ENCODE results near the gene GSG1L.

The GSG1L gene

DNA sequence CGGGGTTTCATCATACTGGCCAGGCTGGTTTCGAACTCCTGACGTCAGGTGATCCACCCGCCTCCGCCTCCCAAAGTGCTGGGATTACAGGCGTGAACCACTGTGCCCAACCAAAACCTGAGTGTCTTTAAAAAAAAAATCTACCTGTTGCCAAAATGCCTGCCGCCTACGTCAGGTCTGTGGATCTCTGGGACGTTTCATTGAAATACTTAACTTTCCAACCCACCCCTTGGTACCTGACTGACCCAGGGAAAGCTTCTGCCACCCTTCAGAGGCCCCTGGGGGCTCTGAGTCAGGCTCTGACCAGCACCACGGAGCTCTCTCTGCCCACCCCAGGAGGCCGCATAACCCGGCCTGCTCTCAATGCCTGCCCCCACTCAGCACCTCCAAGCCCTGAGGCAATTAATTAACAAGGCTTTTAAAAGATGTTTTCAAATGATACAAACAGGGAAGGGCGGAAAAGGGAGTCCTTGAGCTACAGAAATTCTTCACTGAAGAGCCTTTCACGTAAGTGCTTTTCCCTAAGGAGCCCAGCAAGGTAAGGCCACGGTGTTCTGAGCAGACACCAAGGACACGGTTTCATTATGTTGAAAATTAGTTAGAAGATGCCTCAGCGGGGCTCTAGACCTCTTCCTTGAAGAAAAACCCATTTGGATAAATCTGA is 29.3 kb upstream of the GSG1L start:
- in situ Hi-C loops (cut with HindIII; ENCODE audit: low sequenced_read_pairs) = no loop called here

DNA sequence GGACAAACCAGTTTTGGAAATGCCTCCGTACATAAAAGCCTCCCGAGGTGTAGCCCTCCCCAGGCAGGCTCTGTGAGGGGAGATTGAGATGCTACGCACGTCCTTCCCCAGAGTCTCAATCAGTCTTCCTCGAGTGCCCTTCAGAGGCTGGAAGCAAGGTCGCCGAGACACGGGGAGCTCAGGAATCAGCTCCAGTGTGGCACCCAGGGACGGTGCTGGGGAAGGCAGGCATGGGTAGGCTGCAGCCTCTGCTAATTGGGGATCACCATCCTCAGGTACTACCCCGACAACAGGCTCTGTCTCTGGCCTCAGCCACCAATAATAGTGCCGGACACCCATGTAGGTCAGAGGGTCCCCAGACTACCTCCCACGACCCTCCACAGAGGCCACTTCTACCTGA is 28.1 kb upstream of the GSG1L start:
- in situ Hi-C loops (cut with HindIII; ENCODE audit: low sequenced_read_pairs) = no loop called here

DNA sequence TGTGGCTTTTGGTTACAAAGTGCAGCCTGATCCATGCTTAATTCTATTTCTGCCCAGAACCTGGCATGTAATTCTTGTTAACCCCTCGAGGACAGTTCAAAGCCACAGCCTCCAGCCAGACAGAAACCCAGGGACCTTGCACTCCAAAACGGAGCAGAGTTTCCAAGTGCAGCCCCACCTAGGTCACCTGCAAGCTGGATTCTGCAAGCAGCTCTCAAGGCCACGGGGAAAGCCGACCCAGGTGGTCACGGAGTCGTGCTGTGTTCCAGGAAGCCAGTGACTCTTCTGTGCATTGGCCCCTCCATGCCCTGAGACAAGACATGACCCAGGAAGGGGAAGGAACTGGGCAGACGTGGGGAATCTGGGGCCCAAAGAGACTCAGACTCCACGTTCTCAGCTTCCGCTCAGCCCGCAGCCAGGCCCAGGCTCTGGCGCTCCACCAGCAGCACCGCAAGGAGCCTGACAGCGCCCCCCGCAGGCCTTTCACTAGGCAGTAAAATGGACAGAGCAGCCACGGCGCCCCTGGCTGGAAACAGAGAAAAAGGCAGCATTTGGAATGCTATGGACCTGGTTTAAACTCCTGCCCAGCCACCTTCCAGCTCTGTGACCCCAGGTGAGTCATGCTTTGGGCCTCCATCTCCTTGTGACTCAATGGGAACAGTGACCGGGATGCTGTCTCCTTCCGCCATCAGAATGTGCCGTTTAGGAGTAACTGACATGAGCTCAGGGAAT is 27.3 kb upstream of the GSG1L start:
- in situ Hi-C loops (cut with HindIII; ENCODE audit: low sequenced_read_pairs) = no loop called here

DNA sequence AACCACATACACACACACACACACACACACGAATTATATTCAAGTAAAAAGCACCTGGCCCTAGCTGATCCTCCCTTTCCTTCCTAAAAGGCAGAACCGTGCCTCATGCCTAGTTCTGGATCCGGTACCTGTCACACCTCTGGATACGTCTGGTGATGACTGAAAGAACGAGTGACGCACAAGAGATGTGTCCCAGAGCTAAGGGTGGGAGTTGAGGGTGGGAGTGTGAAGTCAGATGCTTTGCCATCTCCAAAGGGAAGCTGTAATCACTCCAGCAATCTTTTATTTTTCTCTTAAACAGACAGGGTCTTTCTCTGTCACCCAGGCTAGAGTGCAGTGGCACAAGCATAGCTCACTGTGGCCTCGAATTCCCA is 26.5 kb upstream of the GSG1L start:
- in situ Hi-C loops (cut with HindIII; ENCODE audit: low sequenced_read_pairs) = no loop called here

DNA sequence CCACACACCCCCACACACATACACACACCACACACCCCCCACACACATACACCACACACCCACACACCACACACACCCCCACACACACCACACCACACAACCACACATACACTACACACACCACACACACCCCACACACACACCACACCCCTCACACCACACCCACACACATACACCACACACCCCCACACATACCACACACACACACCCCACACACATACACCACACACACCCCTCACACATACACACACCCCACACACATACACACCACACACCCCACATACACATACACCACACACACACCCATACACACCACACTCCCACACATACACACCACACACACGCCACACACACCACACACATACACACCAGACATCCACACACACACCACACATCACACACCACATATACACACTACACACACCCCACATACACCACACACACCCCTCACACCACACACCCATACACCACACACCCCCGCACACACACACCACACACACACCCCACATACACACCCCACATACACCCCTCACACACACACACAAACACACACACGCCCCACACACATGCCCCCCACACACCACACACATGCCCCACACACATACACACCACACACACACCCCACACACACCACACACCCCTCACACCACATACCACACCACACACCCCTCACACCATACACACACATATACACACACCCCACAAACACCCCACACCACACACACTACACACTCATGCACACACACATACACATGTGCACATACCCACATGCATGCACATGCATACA is 25.9 kb upstream of the GSG1L start:
- in situ Hi-C loops (cut with HindIII; ENCODE audit: low sequenced_read_pairs) = no loop called here

DNA sequence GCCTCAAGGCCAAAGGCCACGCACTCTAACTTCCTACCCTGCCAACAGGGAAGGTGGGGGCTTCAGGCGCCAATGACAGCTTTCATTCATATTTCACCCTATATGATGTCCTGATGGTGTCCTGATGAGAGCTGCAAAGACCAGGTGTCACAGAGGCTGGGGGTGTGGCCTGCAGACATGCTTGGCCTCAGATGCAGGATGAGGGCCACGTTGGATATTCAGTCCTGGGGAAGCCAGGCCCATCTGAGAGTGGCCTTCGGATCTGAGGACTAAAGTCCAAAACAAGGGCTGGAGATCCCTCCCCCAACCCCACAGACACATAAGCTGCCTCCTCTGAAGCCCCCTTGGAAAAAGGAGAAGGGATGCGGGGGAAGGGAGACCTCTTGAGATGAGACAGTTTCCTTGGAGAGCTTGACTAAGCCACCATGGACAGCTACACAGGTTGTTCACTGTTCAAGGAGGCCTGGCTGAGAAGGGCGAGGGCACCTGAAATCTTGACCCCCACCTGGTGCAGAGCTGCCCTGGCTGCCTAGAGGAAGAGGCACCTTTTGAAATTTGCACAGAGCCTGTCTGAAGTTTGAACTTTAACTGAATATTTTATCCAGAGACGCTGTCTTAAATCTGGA is 24.3 kb upstream of the GSG1L start:
- in situ Hi-C loops (cut with HindIII; ENCODE audit: low sequenced_read_pairs) = no loop called here

DNA sequence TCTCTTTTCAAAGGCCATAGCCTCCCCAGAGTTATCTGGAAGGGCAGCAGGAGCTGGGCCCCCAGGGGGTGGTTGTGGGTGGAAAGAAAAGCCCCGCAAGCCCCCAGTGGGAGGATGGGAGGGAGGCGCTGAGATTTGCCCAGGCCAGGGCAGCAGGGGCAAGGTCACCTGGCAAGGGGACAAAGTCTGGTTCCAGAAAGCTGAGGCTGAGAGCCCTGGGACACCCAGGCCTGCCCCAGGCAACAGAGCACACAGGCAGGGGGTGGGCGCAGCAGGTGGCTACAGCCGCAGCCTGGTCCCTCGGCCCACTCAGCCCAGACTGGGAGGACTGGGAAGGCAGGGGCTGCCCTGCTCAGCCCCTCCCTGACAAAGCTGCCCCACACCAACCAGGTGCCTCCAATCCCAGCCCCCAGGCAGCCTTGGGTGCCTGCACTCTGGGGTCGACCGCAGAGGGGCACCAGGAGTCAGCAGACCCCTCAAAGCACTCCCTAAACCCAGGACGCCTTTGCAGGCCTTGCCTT is 23.7 kb upstream of the GSG1L start:
- in situ Hi-C loops (cut with HindIII; ENCODE audit: low sequenced_read_pairs) = no loop called here

DNA sequence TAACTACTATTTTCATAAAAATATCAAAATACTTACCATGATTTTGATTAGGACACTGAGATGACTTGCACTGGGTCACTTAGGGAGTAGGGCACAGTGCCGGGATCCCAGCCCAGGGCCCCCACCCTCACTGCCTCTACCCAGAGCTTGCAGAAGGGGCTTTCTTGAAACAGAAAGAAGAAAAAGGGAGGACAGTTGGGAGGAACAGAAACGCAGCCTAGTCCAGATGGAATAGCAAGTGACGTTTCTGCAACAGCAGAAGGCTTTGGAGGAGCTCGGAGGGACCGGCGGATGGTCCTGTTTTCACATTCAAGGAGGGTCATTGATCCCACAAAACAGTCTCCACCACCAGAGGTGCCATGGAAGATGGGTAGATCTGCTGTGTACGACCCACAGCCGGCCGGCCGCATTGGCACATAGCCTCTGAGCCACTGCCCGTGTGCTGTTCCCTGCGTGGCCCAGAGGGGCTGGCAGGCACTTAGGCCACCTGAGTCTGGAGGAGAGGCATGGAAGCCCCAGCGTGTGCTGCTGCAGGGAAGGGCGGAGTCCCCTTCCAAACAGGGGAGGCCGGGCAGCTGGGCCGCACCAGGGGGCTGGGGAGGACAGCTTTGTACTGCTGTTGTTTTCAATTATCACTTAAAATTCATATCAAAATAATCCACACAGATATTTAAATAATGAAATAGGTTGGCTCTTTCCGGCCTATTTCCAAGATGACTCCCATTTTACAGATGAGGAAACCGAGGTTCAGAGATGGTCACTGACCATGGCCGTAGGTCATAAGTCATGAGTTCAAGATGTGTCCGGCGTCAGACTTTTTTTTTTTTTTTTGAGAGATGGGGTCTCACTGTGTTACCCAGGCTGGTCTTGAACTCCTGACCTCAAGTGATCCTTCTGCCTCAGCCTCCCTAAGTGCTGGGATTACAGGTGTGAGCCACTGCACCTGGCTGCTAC is 22.9 kb upstream of the GSG1L start:
- in situ Hi-C loops (cut with HindIII; ENCODE audit: low sequenced_read_pairs) = no loop called here

DNA sequence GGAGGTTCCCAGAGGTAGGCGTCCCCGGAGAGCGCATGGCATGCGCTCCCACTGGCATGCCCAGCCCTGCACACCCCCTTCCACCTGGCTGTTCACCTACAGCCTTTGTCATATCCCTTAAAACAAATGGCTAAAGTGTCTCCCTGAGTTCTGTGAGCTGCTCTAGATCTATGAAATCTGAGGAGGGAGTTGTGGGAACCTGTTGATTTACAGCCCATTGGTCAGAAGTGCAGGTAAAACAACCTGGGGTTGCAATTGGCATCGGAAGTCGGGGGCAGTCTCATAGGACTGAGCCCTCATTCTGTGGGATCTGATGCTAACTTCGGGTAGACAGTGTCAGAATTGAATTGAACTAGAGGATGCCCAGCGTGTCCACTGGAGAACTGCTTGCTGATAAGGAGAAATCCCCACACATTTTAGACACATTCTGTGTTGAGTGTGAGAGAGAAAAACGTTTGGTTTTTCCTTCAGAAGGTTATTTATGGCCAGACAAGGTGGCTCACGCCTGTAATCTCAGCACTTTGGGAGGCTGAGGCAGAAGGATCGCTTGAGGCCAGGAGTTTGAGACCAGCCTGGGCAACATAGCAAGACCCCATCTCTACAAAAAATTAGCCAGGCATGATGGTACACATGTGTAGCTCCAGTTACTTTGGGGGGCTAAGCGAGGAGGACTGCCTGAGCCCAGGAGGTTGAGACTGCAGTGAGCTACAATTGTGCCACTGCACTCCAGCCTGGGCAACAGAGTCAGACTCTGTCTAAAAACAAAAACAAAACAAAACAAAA is 22.1 kb upstream of the GSG1L start:
- in situ Hi-C loops (cut with HindIII; ENCODE audit: low sequenced_read_pairs) = no loop called here

DNA sequence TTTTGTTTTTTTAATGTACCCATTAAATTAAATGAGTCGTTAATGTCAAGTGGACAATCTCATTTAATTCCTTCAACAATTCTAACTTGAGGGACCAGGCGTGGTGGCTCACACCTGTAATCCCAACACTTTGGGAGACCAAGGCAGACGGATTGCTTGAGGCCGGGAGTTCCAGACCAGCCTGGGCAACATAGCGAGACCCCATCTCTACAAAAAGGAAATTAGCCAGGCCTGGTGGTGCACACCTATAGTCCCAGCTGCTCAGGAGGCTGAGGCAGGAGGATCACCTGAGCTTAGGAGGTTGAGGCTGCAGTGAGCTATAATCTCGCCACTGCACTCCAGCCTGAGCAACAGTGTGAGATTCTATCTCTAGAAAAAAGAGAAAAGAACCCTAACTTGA is 20.7 kb upstream of the GSG1L start:
- in situ Hi-C loops (cut with HindIII; ENCODE audit: low sequenced_read_pairs) = no loop called here

DNA sequence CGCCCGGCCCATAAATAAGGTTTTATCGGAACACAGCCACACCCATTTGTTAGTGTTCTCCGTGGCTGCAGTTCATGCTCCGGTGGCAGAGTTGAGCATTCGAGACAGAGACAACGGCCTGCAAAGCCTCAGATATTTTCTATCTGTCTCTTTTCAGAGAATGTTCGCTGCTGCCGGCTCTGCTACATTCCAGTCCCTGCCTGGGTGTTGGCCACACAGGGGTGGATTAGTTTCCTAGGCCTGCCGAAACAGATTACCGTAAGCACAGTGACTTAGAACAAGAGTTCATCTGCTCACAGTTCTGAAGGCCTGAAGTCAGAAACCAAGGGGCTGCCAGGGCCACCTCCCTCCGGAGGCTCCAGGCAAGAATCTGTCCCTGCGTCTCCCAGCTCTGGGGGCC is 19.1 kb upstream of the GSG1L start:
- in situ Hi-C loops (cut with HindIII; ENCODE audit: low sequenced_read_pairs) = no loop called here

DNA sequence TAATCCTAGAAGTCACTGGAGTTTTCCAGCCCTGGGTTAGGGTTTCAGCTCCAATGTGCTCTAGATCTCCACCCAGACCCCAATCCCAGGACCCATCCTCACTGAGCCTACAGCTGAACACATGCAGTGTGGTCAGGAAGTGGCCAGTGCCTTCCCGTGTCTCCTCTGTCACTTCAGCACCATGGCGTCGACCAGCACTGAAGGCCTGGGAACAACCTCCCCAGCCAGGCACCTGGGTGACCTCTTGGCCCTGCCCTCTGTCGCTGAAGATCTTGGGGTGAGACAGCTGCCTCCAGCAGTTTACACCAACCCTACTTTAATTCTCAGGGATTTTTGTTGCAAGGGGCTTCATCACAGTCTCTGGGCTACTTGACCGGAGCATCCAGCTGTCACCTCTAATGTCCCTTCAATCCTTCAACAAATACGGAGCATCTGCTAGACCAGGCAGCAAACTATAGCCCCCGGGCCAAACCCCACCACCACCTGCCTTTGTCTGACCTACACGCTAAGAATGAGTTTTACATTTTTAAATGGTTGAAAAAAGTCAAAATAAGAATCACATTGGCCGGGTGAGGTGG is 18.0 kb upstream of the GSG1L start:
- in situ Hi-C loops (cut with HindIII; ENCODE audit: low sequenced_read_pairs) = no loop called here

DNA sequence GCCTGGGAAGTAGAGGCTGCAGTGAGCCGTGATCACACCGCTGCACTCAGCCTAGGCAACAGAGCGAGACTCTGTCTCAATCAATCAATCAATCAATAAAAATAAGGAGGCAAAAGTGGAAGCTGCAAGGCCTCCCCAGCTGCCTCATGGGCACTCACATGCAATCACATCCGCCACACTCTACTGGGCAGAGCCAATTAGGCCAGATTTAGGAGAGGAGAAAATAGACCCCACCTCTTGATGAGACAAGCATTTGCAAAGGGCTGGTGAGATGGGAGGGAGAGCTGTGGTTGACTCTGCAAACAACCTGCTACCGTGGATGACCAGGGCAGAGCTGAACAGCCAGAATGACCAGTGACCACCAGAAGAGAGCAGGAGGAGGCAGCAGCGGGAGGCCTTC is 14.7 kb upstream of the GSG1L start:
- in situ Hi-C loops (cut with HindIII; ENCODE audit: low sequenced_read_pairs) = loop anchor here (10.0 kb wide), 1 partner anchor 93 kb away; no protein-coding TSS in a partner anchor

DNA sequence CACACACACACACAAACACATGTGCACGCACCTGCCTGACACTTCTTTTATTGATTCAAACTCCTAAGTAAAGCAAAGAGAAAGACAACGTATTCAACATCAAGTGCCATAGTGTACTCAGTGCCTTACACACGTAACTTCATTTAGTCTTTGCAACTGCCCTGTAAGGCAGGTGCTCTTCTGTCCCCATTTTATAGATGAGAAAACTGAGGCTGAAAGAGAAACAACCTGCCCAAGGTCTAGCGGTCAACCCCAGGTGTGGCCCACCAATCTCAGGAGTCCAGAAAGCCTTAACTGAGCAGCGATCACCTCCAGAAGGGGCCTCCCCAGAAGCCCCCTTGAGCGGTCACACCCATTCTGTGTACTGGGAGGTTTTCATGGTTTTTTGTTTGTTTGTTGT is 10.3 kb upstream of the GSG1L start:
- in situ Hi-C loops (cut with HindIII; ENCODE audit: low sequenced_read_pairs) = loop anchor here (10.0 kb wide), 1 partner anchor 89 kb away; no protein-coding TSS in a partner anchor

DNA sequence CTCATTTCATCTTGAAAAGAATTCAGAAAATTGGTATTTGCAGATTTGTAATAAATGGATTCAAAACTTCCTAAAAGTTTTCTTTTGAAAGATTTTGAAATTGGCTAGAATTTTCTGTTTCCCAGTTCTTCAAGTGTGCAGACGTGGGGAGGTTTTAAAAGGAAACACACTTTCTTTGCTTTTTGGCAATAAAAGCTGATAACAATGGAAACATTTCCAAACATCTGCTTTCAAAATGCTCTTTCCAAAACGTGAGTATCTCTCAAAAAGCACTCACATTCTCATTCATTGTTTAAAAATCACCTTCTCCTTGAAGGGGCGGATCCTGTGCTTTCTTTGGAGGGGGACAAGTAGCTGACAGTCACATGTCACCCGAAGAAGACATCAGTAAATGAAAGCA is 8.6 kb upstream of the GSG1L start:
- in situ Hi-C loops (cut with HindIII; ENCODE audit: low sequenced_read_pairs) = loop anchor here (10.0 kb wide), 1 partner anchor 87 kb away; no protein-coding TSS in a partner anchor

DNA sequence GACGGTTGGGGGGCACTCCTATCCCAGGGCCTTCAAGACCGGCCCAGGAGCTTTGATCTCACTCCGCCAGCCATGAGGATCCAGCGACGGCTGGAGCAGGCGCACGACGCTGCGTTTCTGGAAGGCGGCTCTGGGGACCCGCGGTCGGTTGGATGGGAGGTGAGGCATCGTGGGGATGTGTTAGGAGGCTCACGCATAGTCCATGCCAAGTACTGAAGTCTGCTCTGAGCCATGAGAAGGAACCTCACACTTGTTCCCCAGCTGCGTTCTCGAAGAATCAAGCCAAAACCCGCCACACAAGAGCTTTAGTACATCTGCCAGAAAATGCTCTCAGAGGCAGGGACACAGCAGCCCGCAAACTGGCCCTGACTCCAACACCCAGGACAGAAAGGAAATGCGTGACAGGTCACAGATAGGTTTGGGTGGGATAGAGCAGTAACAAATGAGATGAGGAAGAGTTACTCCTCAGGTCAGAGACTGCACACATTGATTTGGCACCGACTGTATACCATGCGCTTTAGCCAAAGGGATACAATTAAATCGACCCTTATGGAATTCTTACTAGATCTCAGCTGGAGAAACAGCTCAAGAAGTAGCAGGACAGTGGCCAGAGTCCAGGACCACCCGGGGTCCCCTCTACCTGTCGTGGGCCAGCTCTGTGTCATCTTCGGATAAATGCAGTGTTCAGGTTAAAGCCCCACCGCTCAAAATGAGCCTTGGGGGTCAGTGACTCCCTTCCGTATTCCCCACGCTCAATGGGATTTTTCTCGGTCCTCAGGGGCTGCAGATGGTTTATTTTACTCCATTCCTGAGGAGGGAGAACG is 6.7 kb upstream of the GSG1L start:
- in situ Hi-C loops (cut with HindIII; ENCODE audit: low sequenced_read_pairs) = loop anchor here (10.0 kb wide), 1 partner anchor 85 kb away; no protein-coding TSS in a partner anchor

DNA sequence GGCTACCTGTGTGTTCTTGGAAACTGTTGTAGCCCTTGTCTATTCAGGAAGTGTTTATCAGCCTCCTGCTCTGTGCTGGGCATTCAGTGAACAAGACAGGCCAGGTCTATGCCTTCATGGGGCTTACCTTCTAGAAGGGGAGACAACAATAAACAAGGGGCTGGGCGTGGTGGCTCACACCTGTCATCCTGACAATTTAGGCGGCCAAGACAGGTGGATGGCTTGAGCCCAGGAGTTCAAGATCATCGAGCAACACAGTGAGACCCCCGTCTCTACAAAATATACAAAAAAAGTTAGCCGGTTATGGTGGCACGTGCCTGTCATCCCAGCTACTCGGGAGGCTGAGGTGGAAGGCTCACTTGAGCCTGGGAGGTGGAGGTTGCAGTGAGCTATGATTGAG is 5.5 kb upstream of the GSG1L start:
- in situ Hi-C loops (cut with HindIII; ENCODE audit: low sequenced_read_pairs) = no loop called here
